ENCODE data around the gene TBC1D21. TPM values are rescaled to one million over a fixed set of nuclear protein-coding genes. Genes with fewer than 3 reads are reported as not detected.

TBC1D21 gene
- total RNA-seq, 1 donor from 2014 or later, result not detected

DNA sequence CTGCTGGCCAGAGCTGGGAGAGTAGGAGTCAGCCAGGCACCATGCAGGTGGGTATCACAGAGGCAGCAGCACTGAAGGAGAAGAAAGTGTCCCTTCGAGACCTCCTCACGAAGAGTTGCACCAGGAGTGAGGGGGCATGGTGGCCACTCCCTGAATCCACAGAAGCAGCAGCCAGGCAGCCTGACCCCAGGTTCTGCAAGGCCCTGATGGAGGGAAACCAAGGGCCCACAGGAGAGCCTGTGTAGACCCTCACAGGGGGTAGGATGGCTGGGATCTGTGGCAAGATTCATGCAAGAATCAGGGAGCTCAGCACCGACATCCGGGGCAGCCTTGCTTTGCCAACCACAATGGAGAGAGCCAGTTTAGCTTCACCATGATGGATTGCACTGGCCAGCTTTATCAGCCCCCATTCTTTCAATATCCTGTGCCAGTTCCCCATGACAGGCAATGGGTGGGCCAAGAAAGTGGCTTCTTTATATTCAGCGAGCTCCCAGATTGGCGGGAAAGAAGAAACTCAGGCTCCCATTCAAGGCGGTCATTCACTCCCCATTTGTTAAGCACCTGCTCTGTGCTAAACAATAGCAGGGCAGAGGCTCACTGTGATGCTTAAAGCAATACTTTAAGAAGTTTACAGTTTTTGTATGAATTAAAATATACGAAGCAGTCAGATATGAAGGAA, 33.5 kb upstream of the TBC1D21 start:
- Mint-ChIP-seq H3K27ac (no peak overlapping the region), H3K9me3 (no peaks in the 10 kb centered on the region), H3K36me3 (no peaks in the 10 kb centered on the region), H3K4me1 (peaks cover 9% of the 10 kb centered on the region), H3K27me3 (ENCODE audit: insufficient read depth, low read depth) (peaks cover 22% of the 10 kb centered on the region), H3K4me3 (no peak overlapping the region)
- Histone ChIP-seq H3K4me2 (no peak overlapping the region), H3K79me2 (ENCODE audit: low read depth) (no peaks in the 10 kb centered on the region), H3K9me3 (ENCODE audit: low read depth) (no peaks in the 10 kb centered on the region), H3K27ac (no peak overlapping the region), H3F3A (ENCODE audit: low read depth) (peaks cover 10% of the 10 kb centered on the region), H2AFZ (replicated peaks) (no peak overlapping the region), H3K27me3 (peaks cover 16% of the 10 kb centered on the region), H4K20me1 (ENCODE audit: low read depth) (peaks cover 9% of the 10 kb centered on the region), H3K36me3 (no peaks in the 10 kb centered on the region), H3K4me3 (no peak overlapping the region), H3K9ac (no peak overlapping the region), H3K4me1 (peaks cover 8% of the 10 kb centered on the region)
- TF ChIP-seq EZH2phosphoT487 (IDR thresholded peaks at IDR 0.05) (no peak), EZH2 (IDR thresholded peaks at IDR 0.05) (no peak)
- TF ChIP-seq, protein P1, sequence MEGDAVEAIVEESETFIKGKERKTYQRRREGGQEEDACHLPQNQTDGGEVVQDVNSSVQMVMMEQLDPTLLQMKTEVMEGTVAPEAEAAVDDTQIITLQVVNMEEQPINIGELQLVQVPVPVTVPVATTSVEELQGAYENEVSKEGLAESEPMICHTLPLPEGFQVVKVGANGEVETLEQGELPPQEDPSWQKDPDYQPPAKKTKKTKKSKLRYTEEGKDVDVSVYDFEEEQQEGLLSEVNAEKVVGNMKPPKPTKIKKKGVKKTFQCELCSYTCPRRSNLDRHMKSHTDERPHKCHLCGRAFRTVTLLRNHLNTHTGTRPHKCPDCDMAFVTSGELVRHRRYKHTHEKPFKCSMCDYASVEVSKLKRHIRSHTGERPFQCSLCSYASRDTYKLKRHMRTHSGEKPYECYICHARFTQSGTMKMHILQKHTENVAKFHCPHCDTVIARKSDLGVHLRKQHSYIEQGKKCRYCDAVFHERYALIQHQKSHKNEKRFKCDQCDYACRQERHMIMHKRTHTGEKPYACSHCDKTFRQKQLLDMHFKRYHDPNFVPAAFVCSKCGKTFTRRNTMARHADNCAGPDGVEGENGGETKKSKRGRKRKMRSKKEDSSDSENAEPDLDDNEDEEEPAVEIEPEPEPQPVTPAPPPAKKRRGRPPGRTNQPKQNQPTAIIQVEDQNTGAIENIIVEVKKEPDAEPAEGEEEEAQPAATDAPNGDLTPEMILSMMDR (IDR thresholded peaks at IDR 0.05), result no peak
- DNase-seq (ENCODE audit: low spot score), result peak; percentile 41

DNA sequence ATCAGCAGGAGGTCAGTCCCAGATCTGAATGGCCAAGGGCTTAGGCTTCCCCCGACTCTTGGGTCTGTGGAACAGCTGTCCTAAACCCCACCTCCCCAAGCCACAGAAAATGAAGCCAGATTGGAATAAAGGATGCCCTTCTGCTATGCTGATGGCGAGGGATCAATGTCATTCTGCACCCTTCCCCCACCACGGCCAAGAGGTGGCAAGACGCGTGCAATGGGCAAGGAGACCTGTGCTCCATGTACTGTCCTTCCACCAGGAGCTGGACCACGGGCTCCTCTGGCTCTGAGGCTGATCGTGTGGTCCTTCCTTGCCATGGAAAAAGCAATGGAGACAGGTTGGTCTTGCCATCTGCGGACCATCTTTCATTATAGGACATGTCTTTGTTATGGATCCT, 32.6 kb upstream of the TBC1D21 start:
- H3K27me3 Mint-ChIP-seq (ENCODE audit: insufficient read depth, low read depth), result peaks cover 17% of the 10 kb centered on the region
- H3K36me3 Mint-ChIP-seq, result no peaks in the 10 kb centered on the region
- H3K4me2 ChIP-seq, result no peak overlapping the region
- peaks cover 10% of the 10 kb centered on the region for H3F3A ChIP-seq (ENCODE audit: low read depth)
- no peaks in the 10 kb centered on the region for H3K9me3 ChIP-seq (ENCODE audit: low read depth)
- H4K20me1 ChIP-seq (ENCODE audit: low read depth), result peaks cover 9% of the 10 kb centered on the region
- H3K4me1 Mint-ChIP-seq, result peaks cover 9% of the 10 kb centered on the region
- H3K27ac Mint-ChIP-seq, result no peak overlapping the region
- H3K4me3 ChIP-seq, result no peak overlapping the region
- no peaks in the 10 kb centered on the region for H3K79me2 ChIP-seq (ENCODE audit: low read depth)
- no peaks in the 10 kb centered on the region for H3K36me3 ChIP-seq
- TF ChIP-seq, protein P1 (IDR thresholded peaks at IDR 0.05), result no peak
- no peak for TF ChIP-seq EZH2phosphoT487 (IDR thresholded peaks at IDR 0.05)
- no peak for TF ChIP-seq EZH2 (IDR thresholded peaks at IDR 0.05)
- H3K27me3 ChIP-seq, result peaks cover 16% of the 10 kb centered on the region
- H3K9me3 Mint-ChIP-seq, result no peaks in the 10 kb centered on the region
- no peak for DNase-seq (ENCODE audit: low spot score)
- no peak overlapping the region for H3K9ac ChIP-seq
- H3K4me3 Mint-ChIP-seq, result no peak overlapping the region
- H3K4me1 ChIP-seq, result peaks cover 8% of the 10 kb centered on the region
- no peak overlapping the region for H2AFZ ChIP-seq (replicated peaks)
- no peak overlapping the region for H3K27ac ChIP-seq

DNA sequence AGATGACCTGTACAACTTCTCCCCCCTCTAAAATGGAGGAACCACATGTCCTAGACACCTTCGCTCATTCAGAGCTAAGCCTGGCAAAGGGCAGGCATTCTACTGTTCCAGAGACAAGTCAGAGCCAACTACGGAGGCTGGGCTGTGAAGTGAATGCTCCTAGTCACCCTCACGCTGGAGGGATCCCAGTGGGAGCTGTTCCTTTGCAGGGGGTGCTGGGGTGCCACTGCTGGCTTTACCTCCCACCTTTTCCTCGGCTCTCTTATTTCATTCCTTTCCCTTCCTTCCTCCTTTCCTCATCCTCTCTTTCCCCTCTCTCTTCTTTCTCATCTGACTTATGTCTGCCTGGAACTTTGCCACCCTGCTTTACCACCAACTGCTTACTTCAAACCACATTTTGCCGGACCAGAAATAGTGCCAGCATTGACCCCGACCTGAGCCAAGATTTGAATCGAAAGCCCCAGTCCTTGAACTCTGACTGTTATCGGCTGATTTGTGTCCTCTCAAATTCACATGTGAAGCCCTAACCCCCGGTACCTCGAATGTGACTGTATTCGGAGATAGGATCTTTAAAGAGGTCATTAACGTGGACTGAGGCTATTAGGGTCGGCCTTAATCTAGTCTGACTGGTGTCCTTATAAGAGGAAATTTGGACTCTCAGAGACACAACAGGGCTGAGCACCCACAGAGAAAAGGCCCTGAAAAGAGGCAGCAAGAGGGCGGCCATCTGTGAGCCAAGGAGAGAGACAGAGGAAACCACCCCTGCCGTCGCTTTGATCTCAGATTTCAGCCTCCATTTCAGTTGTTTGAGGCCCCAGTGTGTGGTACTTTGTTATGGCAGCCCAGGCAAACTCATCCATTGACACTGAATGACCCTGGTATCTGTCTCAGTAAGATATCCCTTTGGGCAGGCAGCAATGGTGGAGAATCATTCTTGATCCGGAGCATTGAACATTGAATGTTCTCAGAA, 31.3 kb upstream of the TBC1D21 start:
- no peaks in the 10 kb centered on the region for H3K9me3 Mint-ChIP-seq
- Histone ChIP-seq H4K20me1 (ENCODE audit: low read depth) (peaks cover 9% of the 10 kb centered on the region), H3K27ac (no peak overlapping the region), H3K4me2 (peak overlapping the region; percentile 10), H3K36me3 (no peaks in the 10 kb centered on the region), H3K27me3 (peaks cover 16% of the 10 kb centered on the region), H3K79me2 (ENCODE audit: low read depth) (no peaks in the 10 kb centered on the region), H3F3A (ENCODE audit: low read depth) (peaks cover 10% of the 10 kb centered on the region), H3K9me3 (ENCODE audit: low read depth) (no peaks in the 10 kb centered on the region), H3K4me1 (peaks cover 8% of the 10 kb centered on the region), H3K9ac (no peak overlapping the region), H2AFZ (replicated peaks) (no peak overlapping the region), H3K4me3 (no peak overlapping the region)
- no peak overlapping the region for H3K27ac Mint-ChIP-seq
- H3K27me3 Mint-ChIP-seq (ENCODE audit: insufficient read depth, low read depth), result peaks cover 13% of the 10 kb centered on the region
- peak; percentile 31 for DNase-seq (ENCODE audit: low spot score)
- no peaks in the 10 kb centered on the region for H3K36me3 Mint-ChIP-seq
- no peak overlapping the region for H3K4me3 Mint-ChIP-seq
- peaks cover 9% of the 10 kb centered on the region for H3K4me1 Mint-ChIP-seq
- TF ChIP-seq, protein P1 (IDR thresholded peaks at IDR 0.05), result no peak

Measured in neural progenitor cell (in vitro differentiated cells).